GM19043 (cell line): ENCODE results near the gene STRN.
"Not testable (repeated sequence)": the region's sequence is repeated elsewhere in the genome, so short reads cannot be mapped to it uniquely, and the experiment has no call there.

Experiments used
- ATAC-seq: cut with Tn5 transposase; IDR thresholded peaks from one replicate; pipeline ENCODE4 v1.9.1; 2021; ENCODE audit warnings: low read depth; ENCODE audit not compliant: unreplicated experiment

The STRN gene

GRCh38 chr2:36963734-36964133 lies 2.6 kb downstream of the STRN start:
- ATAC-seq, result no peak

- no peak for ATAC-seq
These were observed 3.2 kb downstream of the STRN start for GRCh38 chr2:36963106-36963505.

DNA sequence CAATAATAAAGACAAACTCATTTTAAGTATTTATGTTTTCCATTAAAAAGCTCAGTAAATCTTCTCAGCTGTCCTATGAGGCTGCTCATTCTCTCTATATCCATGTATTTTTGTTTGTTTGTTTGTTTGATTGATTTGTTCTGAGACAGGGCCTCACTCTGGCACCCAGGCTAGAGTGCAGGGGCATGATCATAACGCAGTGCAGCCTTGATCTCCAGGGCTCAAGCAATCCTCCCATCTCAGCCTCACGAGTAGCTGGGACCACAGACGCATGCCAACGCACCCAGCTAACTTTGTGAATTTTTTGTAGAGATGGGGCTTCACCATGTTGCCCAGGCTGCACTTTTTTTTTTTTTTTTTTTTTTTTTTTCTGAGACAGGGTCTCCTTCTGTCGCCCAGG lies 5.6 kb downstream of the STRN start:
- ATAC-seq, result no peak

- no peak for ATAC-seq
These were observed 6.2 kb downstream of the STRN start for GRCh38 chr2:36960005-36960675.

DNA sequence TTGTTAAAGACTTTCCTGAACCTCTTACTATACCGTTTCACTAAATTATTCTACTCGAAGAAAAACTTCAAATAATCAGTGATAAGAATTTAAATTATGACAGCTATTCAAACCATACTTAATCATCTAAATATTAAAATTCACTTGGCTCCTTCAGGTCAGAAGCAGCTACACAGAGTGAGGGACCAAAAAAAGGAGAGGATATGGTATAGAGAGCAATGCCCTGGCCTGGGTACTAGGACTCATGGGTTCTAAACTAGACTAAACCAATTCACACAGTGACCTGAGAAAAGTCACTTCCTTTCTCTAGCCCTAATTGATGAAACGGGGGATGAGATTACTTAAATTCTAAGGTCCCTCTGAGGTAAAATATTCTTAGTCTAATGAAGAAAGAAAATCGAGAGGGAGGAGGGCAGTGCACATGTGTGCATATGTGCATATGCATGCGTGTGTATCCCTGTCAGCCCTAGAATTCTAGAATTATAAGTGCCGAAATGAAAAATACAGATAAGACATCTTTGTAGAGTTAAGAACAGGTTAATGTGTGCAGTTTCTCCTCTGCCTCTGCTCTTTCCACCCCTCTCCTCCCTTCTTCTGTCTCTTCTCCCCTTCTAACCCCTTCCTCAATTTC lies 11.2 kb downstream of the STRN start:
- no peak for ATAC-seq

GRCh38 chr2:36952748-36953197 lies 13.6 kb downstream of the STRN start:
- no peak for ATAC-seq

- no peak for ATAC-seq
These were observed 14.8 kb downstream of the STRN start for GRCh38 chr2:36951574-36951973.

GRCh38 chr2:36951027-36951518 lies 15.3 kb downstream of the STRN start:
- no peak for ATAC-seq

DNA sequence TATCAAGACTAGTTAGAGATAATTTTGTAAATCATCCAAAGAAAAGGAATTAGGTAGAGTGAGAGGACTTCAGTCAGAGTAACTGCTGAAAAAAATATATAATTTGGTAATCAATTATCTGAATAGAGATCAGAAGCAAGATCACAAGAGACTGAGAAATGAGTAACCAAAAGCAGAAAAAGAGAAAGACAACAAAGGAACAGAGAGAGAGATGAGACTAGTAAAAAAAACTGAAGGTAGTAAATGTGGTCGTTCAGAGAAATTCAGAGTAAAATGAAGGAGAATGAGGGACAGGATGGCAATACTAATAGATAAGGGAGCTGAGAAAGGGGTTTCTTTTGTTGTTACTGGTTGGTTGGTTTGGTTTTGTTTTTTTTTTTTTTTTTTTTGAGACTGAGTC lies 16.5 kb downstream of the STRN start:
- ATAC-seq, result no peak

DNA sequence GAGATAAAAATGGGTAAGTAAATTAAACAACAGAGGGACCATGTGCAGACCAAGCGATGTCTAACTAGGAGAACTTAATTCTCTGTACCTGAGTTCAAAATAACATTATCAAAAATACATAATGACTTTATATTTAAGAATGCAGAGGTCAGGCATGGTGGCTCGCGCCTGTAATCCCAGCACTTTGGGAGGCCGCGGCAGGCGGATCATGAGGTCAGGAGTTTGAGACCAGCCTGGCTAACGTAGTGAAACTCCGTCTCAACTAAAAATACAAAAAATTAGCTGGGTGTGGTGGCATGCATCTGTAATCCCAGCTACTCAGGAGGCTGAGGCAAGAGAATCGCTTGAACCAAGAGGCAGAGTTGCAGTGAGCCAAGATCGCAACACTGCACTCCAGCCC lies 21.1 kb downstream of the STRN start:
- not testable (repeated sequence) for ATAC-seq

DNA sequence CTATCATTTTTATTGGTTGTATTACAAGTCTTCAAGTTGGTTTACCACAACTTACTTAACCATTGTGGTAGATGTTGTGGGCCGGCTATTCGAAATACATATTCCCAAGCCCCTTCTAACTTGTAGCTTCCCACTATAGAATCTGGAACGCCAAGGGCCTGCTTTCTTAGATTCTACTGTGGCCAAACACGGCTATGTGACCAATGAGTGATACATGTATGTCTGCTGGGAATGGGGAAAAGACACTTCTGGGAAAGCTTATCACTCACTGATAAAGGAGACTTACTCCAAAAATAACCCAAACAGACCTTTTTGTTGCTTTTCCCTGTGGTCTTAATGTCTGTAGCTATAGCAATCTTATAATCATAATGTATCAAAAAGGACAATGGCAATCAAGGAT lies 24.5 kb downstream of the STRN start:
- no peak for ATAC-seq

GRCh38 chr2:36936526-36936925 lies 29.8 kb downstream of the STRN start:
- ATAC-seq, result not testable (repeated sequence)

DNA sequence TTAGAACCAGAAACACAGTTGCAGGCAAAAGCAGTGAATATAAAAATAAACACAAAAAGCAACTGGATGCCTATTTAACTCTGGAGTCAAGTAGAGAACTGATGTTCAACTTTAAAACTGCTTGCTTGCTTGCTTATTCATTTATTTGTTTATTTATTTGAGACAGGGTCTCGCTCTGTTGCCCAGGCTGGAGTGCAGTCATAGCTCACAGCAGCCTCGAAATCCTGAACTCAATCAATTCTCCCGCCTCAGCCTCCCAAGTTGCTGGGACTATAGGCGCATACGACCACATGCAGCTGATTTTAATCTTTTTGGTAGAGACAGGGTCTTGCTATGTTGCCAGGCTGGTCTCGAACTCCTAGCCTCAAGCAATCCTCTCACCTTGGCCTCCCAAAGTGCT lies 34.6 kb downstream of the STRN start:
- ATAC-seq, result not testable (repeated sequence)

- ATAC-seq, result not testable (repeated sequence)
These were observed 35.4 kb downstream of the STRN start for GRCh38 chr2:36930787-36931410.

DNA sequence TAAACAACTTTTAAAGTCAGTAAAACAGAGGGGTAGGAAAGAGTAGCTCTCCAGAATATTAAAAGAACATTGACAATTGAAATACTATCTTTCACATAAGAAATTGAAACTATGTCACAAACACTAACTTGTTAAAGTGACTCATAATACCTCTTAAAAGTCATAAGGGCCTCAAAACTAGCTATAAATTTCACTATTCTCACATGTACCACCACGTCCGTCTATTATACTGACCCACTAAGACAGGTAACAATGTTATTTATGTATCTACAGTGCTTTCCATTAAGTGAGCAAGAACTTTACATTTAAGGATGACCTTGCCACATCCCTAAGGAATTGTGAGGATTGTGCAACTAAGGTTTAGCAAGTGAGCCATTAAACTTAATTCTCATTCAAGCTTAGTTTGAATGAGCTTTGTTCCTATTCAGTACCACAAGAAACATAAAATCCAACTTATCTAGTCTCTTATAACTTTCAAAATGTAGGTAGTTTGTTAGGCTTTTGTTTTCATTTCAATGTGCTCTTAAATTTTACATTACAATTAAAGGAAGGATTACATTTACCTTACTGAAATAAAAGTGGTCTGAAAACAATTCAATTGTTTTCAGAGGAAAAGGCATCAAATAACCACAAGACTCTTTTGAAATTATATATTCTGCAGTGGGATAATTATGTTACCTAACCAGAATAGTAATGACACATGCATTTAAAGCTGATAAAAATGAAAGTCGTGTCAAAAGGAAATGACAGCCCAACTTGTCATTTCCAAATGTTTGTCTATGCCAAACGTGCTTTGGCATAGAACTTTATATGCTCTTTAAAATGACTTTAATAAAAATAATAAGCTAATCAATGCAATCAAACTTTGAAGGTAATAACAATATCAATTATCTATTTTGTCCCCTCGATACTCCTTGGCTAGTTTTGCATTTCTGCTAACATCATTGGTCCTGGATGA lies 39.9 kb downstream of the STRN start:
- not testable (repeated sequence) for ATAC-seq

DNA sequence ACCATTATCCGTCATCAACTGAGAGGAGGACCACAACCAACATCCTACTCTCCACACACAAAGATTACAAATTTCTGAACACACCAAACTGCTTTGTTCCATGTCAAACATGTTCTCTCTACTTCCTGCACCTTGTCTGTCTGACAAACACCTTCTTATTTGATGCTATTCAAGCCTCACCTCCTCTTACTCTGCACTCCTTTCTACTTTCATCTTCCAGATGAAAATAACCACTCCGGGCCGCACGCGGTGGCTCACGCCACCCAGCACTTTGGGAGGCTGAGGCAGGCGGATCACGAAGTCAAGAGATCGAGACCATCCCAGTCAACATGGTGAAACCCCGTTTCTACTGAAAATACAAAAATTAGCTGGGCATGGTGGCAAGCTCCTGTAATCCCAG lies 43.7 kb downstream of the STRN start:
- ATAC-seq, result not testable (repeated sequence)

- no peak for ATAC-seq
These were observed 44.4 kb downstream of the STRN start for GRCh38 chr2:36921984-36922383.

GRCh38 chr2:36919041-36919837 lies 47.1 kb downstream of the STRN start:
- no peak for ATAC-seq

DNA sequence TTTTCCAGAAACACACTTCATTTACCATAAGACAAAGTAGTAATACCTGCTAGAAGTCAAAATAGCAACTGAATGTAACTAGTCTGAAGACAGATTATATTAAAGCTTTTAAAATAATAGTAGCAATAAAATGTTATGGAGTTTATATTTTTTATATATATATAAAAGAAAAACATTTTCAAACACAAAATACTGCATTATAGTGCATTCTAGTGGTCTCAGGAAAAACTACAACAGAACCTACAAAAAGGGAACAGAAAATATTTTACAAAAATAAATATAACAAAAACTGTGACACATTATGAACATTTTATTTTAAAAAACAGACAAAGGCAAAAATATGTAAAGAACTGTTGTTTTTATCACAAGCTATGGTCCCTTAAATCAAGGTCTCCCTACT lies 48.0 kb downstream of the STRN start:
- ATAC-seq, result no peak

- no peak for ATAC-seq
These were observed 50.7 kb downstream of the STRN start for GRCh38 chr2:36915627-36916026.
